Endothelial cell of hepatic sinusoid (primary cell): ENCODE measurements around the gene GPANK1.

Experiments
- in situ Hi-C: cut with HindIII; loops from 2 replicates; pipeline ENCODE4 v1.10.0; 2017; ENCODE audit warnings: low sequenced_read_pairs

The GPANK1 gene

GRCh38 chr6:31691564-31692108 lies 26.8 kb upstream of the GPANK1 start:
- in situ Hi-C loops, result loop anchor here (5.0 kb wide), 1 partner anchor 41 kb away; no protein-coding TSS in a partner anchor

DNA sequence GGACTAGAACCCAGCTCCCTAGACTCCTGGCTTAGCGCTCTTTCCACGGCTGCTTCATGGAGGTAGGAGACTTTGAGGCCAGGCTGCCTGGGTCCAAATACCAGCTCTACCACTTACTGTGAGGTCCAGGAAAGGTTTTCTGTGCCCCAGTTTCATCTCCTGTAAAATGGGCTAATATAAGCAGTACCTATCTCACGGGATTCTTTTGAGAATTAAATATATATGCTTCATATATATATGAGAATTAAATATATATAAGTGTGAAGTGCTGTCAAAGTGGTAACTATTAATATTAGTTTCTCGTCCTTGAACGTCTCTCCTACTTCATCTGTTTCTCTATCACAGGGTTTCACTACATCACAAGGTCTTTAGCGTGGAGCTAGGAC lies 26.3 kb upstream of the GPANK1 start:
- in situ Hi-C loops, result loop anchor here (5.0 kb wide), 1 partner anchor 41 kb away; no protein-coding TSS in a partner anchor

GRCh38 chr6:31690231-31691077 lies 25.7 kb upstream of the GPANK1 start:
- in situ Hi-C loops, result loop anchor here (5.0 kb wide), 1 partner anchor 42 kb away; no protein-coding TSS in a partner anchor

DNA sequence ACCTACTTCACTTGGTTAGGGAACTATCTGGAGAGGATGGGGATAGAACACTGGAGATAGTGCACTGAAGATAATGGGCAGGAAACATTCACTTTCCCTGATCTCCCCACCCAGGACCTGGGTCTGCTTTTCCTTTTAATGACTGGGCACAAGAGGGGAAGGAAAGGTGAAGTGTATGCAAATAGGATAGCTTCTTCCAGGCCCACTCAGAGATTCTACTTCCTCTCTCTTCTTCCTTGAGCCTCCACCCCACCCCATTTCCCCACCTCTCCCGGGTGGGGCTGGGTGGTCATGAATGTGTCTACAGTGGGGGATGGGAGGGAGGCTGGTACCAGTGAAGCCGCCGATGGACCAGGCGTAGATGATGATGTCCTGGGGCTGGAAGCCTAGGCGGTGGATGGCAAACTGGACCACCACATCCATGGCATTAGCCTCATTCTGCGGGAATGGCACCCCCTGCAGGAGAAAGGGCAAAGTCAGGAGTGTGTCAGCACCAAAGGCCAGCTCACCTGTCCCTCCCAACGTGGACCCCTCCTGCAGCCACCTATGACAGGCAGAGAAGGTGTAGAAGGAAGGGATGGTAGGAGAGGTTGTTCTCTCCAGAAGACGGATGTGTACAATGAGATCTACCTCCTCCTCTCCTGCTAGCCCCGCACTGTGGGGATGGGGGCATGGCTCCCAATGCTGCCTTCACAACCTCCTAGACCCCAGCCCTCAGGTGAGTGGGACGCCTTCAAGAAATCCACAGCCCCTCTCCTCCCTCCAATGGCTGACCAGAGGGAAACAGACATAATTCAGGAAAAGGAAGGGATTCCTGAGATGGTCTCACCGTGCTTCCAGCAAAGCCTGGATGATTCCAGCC lies 24.7 kb upstream of the GPANK1 start:
- in situ Hi-C loops, result loop anchor here (5.0 kb wide), 1 partner anchor 43 kb away; no protein-coding TSS in a partner anchor

GRCh38 chr6:31687860-31688693 lies 23.3 kb upstream of the GPANK1 start:
- in situ Hi-C loops, result no loop called here

DNA sequence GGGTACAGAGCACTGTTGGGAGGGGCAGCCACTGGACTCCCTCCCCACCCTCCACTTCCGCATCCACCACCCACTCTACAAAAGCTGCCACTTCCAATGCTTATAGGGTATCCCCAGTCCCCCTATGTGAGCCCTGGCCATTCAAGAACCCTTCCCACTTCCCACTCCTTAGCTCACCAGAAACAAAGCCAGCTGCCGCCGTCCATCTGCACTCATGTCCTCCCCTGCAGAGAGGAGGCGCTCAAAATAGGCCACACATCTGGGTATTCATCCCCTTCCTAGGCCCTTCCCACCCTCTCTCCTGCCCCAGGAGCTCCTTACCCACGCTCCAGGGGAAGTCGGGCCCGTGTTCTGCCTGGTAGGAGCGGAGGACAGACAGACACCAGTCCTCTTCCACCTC lies 22.5 kb upstream of the GPANK1 start:
- in situ Hi-C loops, result no loop called here

- in situ Hi-C loops, result no loop called here
Observed at GRCh38 chr6:31686483-31686882, 21.7 kb upstream of the GPANK1 start.

DNA sequence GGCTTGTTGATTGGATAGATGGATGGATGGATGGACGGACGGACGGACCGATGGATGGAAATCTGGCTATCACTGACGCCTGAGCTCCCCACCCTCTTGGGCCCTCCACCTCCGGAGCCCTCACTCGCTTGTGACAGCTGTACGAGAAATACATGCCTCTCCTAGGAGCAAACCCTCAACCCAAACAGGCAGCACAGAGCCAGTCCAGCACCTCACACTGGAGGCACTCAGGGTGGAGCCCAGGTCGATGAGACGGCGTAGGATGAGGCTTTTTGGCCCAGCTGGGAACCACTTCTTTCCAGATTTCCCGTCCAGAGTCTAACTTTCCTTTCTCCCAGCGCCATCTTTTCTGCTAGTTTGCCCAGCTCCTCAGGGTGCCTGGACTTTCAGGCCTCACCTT lies 18.8 kb upstream of the GPANK1 start:
- in situ Hi-C loops, result no loop called here

DNA sequence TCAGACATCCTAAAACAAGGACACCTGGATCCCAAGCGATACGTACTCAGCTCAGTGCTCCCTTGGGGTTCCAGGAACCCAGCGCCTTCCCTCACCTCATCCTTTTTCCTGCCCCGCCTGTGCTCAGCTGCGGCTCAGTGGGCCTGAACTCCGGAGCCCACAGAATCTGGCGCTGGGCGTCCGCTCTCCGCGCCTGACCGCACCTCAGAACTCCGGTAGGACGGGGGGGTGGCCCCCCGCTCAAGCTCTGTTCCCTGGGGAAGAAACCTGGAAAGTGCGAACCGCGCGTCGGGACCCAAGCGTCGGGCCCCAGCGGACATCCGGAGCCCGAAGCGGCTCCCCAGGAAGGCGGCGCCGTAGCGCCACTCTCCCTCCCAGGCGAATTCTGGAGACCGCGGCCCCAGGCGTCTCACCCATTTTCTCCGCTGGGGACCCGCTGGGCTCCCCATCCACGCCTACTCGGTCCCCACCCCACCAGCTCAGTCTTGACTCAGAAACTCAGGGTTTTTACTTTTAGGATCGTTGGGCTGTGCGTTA lies 16.4 kb upstream of the GPANK1 start:
- in situ Hi-C loops, result no loop called here

DNA sequence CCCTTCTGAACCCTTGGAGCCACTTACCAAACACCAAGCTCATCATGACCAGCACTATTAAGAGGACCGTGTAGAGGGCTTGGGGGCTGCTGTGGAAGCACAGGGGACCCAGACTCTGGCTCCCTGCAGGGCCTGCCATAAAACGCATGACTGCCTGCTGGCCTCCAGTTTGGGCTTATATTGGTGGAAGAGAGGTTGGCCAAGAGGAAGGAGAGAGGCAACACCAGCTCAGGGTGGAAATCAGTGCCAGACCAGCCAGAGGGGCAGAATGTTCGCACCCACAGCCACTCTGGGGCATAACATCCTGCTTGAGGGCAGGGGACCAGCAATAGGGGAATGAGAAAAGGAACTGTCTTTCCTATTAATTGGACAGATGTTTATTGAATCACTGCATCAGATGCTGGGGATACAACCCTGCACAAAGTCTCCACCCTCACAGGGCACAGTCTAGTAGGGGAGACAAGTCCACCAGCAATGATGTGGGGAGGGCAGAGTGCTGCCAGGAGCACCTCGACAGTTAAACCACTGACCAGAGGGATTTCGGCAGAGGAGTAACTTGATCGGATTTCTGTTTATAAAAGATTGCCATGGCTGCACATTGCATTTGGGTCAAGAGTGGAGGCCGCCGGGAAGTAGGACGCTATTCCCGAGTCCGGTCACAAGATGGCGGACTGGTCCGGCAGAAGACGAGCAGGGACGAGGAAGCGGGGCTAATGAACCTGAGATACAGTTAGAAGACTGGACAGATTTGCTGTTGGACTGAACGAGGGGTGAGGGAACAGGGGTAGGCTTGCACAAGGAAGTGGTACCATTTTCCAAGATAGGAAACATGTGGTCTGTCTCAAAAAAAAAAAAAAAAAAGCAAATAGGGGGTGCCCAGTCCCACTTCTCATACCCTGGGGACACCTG lies 15.7 kb upstream of the GPANK1 start, which contains the start of gene LY6G5C:
TSS of gene LY6G5C (minus strand) at position 842 of the 909 bp plus-strand sequence. CDS start at position 148, 694 bp downstream.
- in situ Hi-C loops, result no loop called here

GRCh38 chr6:31677955-31678354 lies 13.2 kb upstream of the GPANK1 start:
- in situ Hi-C loops, result no loop called here

- in situ Hi-C loops, result no loop called here
Observed at GRCh38 chr6:31676904-31677303, 12.1 kb upstream of the GPANK1 start.

GRCh38 chr6:31676322-31676903 lies 11.6 kb upstream of the GPANK1 start:
- in situ Hi-C loops, result no loop called here

DNA sequence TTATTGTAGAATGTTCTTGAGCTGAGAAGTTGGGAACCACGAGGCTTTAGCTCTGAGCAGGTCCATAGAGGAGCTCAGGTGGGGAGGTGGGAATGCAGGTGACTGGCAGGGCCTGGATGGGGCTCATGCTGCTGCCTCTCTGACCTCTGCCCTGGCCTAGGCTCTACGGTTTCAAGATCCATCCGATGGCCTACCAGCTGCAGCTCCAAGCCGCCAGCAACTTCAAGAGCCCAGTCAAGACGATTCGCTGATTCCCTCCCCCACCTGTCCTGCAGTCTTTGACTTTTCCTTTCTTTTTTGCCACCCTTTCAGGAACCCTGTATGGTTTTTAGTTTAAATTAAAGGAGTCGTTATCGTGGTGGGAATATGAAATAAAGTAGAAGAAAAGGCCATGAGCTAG lies 4.9 kb upstream of the GPANK1 start, which contains the start of gene LY6G5B:
TSS of gene LY6G5B (plus strand) at position 301 of the 400 bp plus-strand sequence. CDS start 975 bp downstream, outside the sequence.
- in situ Hi-C loops, result no loop called here

DNA sequence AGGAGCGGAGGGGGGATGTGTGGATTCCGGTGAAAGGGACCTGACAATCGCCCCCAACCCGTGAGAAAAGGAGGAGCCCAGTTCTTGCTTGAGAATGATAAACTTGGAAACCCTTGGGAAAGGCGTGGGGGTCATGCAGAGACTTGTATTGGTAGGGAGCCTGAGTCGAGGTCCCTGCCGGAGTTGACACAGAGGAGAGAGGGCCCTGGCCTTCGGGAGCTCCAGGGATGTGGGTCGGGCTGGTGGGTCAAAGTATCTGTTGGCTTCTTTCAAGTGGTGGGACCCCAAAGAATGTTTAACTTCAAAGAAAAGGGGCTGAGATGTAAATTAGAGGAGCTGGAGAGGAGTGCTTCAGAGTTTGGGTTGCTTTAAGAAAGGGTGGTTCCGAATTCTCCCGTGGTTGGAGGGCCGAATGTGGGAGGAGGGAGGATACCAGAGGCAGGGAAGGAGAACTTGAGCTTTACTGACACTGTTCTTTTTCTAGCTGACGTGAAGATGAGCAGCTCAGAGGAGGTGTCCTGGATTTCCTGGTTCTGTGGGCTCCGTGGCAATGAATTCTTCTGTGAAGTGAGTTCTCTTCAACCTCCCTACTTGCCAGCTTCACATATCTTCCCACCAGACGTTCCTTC lies 1.7 kb upstream of the GPANK1 start:
- in situ Hi-C loops, result no loop called here

DNA sequence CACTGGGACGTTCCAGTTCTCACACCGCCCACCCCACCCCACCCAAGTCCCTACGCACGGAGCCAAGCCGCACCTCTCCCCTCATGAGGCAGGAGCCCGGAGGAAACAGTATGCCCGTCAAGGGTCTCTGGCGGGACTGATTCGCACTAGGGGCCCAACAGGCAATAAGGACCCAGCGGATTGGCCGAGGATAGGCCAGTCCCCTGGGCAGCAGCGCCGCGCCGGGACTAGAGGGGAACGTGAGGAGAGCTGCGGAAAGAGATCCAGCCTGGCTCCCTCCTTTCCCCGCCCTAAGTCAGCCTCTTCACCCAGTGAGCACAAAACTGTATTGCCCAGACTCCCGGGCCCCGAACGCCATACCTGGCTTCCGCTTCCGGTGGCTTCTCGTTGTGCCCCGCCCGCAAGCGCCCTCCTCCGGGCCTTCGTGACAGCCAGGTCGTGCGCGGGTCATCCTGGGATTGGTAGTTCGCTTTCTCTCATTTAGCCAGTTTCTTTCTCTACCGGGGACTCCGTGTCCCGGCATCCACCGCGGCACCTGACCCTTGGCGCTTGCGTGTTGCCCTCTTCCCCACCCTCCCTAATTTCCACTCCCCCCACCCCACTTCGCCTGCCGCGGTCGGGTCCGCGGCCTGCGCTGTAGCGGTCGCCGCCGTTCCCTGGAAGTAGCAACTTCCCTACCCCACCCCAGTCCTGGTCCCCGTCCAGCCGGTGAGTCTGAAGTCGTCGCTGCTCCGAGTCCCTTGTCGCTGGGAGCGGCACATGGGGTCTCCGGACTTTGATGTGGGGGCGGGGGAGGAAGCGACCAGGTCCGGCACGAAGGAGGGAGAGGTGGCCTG lies 922 bp upstream of the GPANK1 start, which contains the start of gene CSNK2B:
TSS of gene CSNK2B (plus strand) at position 580 of the 836 bp plus-strand sequence. CDS start 752 bp downstream, outside the sequence.
- in situ Hi-C loops, result no loop called here
